ENCODE measurements around the gene BTD.
A peak's percentile ranks its signal among the peaks of the same experiment; 100 is the strongest.

BTD gene

GRCh38 chr3:15637131-15637951, 35.8 kb downstream of the BTD start:
- DNase-seq: no peak

- DNase-seq: no peak
Observed at GRCh38 chr3:15638193-15638890, 36.8 kb downstream of the BTD start.

- no peak for DNase-seq
Observed at GRCh38 chr3:15638891-15639262, 37.3 kb downstream of the BTD start.

GRCh38 chr3:15645246-15645645, 43.7 kb downstream of the BTD start:
- no peak for DNase-seq

- no peak for DNase-seq
Observed at GRCh38 chr3:15645740-15646501, 44.4 kb downstream of the BTD start.

- no peak for DNase-seq
Observed at GRCh38 chr3:15646851-15647511, 45.4 kb downstream of the BTD start.

GRCh38 chr3:15647611-15648167, 46.1 kb downstream of the BTD start:
- peak; percentile 27 for DNase-seq

- DNase-seq: no peak
Observed at GRCh38 chr3:15649341-15649740, 47.8 kb downstream of the BTD start.

- DNase-seq: no peak
Observed at GRCh38 chr3:15649858-15650257, 48.3 kb downstream of the BTD start.

- no peak for DNase-seq
Observed at GRCh38 chr3:15651396-15651795, 49.9 kb downstream of the BTD start.

- DNase-seq: no peak
Observed at GRCh38 chr3:15653321-15653720, 51.8 kb downstream of the BTD start.

GRCh38 chr3:15654127-15654526, 52.6 kb downstream of the BTD start:
- DNase-seq: no peak

GRCh38 chr3:15654891-15655290, 53.3 kb downstream of the BTD start:
- no peak for DNase-seq

GRCh38 chr3:15656342-15656741, 54.8 kb downstream of the BTD start:
- DNase-seq: no peak

GRCh38 chr3:15657016-15657415, 55.5 kb downstream of the BTD start:
- no peak for DNase-seq

GRCh38 chr3:15659254-15659975, 57.9 kb downstream of the BTD start:
- no peak for DNase-seq

GRCh38 chr3:15660055-15660935, 58.8 kb downstream of the BTD start:
- no peak for DNase-seq

GRCh38 chr3:15664144-15664543, 62.6 kb downstream of the BTD start:
- no peak for DNase-seq

- no peak for DNase-seq
Observed at GRCh38 chr3:15665510-15666150, 64.1 kb downstream of the BTD start.

- DNase-seq: no peak
Observed at GRCh38 chr3:15666277-15666676, 64.7 kb downstream of the BTD start.

- peak; percentile 19 for DNase-seq
Observed at GRCh38 chr3:15667484-15667883, 65.9 kb downstream of the BTD start.
